DMS153 (cell line): ENCODE results near the gene CERT1.

ENCODE experiments used
- DNase-seq: peaks from one replicate; lab custom pipeline; 2025; lab: John Stamatoyannopoulos, UW

Gene CERT1

DNA sequence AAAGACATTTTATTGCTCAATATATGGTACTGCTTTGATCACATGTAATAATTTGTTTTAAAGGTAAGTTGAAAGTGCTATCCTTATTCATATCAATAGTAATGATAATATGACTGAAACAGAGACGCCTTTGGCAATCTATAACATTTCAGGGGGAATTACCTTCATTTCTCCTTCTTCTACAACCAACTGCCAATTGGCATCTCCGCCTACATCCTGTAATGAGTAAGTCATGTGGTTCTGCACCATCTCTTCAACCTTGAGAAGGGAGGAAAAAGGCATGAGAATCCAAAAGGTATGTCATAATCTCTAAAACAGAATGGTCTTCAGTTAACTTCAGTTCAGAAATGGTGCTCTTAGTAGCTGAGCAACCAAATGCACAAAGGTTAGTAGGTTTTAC lies 122.0 kb downstream of the CERT1 start:
- DNase-seq = no peak

DNA sequence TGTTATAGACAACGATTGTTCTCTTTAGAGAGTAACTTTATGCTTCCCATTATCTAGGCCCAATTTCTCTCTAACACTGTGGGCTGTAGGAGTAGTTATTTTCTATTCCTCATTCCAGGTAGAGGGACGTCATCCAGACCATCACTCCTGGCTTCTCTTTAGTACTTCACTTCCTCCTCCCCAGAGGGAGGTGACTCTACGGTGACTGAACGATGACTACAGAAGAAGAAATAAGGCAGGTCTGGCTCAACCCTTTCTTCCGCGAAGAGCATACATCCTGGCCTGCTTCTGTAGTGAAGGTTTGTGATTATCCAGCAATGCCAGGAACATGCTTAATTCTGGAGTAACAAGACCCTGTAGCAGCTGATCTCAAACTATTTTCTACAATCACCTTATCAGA lies 123.6 kb downstream of the CERT1 start:
- DNase-seq = no peak

DNA sequence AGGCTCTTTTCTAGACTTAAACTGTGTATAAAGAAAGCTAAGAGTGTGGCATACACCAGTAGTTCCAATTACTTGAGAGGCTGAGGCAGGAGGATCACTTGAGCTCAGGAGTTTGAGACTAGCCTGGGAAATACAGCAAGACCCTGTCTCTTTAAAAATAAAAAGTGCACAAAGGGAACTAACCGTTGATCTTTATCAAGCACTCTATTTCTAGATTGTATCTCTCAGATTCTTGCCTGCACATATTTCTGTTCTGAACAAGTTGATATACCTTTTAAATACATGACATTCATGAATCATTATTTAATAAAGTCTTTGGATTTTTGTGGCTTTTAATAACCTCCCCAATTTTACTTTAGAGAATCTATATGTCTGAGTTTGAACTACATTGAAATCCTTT lies 127.2 kb downstream of the CERT1 start:
- DNase-seq = no peak

DNA sequence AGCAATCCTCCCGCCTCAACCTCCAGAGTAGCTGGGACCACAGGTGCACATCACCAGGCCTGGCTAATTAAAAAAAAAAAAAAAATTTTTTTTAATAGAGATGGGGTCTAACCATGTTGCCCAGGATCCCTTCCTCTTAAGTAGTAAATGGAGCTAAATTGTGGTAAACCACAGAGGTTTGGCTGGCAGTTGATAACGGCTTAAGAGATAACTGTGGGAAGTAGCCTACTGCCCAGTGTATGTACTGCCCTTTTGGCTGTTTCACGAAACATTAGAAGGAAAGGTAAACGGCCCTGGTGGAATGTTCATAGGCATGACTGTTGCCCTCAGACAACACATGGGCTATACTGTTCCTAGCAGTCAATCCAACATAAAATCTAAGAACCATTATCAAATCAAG lies 130.0 kb downstream of the CERT1 start:
- DNase-seq = no peak

DNA sequence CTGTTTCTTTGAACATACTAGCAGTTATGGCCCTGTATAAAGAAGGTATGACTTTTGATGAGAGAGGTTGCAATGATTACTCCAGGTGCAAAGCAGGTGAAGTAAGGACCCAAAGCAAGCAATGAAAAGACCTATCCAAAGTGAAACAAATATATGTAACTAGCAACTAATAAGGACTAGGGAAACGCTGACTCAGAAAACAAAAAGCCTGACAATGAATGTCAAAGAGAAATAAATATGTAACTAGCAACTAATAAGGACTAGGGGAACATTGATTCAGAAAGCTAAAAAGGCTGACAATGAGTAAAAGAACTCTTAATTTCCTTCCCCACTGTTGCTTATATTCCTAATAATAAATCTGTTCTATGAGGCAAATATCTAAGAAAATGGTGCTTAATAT lies 131.3 kb downstream of the CERT1 start:
- DNase-seq = no peak

DNA sequence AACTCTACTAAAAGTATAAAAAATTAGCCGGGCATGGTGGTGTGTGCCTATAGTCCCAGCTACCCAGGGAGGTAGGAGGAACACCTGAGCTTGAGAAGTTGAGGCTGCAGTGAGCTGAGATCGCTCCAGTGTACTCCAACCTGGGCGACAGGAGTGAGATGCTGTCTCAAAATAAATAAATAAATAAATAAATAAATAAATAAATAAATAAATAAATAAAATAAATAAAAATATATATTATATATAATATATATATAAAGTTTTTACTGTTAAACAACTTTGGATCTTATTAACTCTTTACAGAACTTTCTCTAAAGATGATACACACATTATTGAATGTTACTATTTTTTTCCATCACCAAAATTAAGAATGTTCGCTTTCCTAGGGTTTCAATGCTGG lies 136.0 kb downstream of the CERT1 start:
- DNase-seq = no peak

DNA sequence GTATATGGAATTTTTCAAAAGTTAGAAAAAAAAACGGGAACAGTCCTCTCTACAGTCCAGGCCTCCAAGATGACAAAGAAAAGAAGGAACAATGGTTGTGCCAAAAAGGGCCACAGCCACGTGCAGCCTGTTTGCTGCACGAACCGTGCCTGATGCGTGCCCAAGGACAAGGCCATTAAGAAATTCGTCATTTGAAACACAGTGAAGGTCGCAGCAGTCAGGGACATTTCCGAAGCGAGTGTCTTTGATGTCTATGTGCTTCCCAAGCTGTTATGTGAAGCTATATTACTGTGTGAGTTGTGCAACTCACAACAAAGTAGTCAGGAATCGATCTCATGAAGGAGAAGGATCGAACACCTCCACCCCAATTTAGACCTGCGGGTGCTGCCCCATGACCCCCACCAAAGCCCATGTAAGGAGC lies 137.0 kb downstream of the CERT1 start:
- DNase-seq = no peak

DNA sequence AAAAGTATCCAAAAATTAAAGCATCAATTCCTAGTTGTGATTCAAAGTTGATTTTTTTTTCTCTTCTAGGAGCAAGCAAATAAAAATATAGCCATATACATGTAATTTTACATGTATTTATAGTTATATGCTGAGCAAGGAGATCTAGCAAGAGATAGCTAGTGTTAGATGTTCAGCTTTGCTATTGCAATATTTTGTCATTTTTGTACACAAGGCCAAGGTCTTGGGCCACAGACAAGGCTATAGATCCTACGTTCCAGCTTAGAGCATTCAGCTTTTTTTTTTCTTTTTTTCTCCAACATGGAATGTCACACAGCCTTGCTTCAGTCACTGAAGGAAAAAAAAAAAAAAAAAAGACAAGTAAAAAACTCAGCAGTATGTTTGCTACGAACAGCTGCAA lies 137.6 kb downstream of the CERT1 start:
- DNase-seq = no peak

DNA sequence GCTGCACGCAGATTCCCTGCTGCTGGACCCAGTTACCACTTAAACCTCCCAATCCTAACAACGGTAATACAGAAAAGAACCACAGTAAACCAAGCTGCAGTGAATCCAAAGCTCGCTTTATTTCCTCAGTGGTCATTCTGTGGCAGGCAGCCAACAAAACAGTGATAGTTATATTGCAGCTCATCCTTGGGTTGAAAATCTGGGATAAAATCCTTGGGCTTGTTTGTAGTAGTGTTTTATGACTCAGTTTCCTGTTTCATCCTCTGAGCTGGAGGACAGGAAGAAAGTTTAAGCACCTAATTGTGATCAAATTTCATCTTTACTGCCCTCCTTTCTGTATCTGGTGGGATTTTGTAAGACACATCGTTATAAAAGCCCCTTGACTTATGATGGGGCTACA lies 143.0 kb downstream of the CERT1 start:
- no peak for DNase-seq

DNA sequence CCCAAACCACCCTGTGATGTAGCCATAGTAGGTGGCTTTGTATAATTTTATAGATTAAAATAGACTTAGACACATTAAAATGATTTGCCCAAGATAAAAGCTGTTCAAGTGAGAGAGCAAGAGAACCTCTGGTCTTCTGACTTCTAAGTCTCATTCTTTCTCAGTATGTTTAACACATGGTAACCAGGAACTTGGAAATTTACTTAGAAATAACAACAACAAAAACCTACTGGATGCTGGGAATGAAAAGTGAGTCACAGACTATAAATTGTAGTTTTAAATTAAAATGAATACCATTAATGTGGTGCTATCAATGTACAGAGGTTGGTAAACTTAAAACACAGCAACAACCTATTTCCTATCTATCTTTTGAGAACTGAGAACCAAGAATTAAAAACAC lies 144.0 kb downstream of the CERT1 start:
- no peak for DNase-seq

DNA sequence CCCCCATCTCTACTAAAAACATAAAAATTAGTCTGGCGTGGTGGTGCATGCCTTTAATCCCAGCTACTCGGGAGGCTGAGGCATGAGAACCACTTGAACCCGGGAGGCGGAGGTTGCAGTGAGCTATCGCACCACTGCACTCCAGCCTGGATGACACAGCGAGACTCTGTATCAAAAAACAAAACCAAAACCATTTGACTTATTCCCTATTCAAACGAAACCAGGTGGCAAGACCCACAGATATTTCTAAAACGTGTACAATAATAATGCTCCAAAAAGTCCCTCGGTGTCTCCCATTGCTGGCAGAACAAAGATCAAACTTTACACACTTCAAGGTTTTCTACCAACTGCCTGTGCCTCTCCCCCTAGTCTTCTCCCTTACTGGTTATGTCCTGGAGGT lies 144.6 kb downstream of the CERT1 start:
- DNase-seq = no peak

DNA sequence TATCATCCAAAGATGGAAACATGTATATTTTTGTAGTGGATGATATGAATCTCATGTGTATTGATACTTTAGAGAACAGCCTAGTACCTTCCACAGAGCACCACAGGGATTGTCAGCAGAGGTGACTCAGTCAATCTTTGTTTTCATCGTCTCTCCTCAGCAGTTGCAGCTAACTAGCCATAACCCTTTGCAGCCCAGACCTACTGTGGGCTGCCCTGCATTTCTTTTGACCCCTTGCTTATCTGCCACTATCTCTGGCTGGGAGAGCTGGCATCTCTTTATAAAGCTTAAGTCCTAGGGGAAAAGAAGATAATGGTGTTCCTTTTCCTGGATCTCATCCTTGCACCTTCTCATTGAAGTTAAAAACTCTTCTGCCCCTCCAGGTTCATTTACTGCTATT lies 145.7 kb downstream of the CERT1 start:
- DNase-seq = no peak

DNA sequence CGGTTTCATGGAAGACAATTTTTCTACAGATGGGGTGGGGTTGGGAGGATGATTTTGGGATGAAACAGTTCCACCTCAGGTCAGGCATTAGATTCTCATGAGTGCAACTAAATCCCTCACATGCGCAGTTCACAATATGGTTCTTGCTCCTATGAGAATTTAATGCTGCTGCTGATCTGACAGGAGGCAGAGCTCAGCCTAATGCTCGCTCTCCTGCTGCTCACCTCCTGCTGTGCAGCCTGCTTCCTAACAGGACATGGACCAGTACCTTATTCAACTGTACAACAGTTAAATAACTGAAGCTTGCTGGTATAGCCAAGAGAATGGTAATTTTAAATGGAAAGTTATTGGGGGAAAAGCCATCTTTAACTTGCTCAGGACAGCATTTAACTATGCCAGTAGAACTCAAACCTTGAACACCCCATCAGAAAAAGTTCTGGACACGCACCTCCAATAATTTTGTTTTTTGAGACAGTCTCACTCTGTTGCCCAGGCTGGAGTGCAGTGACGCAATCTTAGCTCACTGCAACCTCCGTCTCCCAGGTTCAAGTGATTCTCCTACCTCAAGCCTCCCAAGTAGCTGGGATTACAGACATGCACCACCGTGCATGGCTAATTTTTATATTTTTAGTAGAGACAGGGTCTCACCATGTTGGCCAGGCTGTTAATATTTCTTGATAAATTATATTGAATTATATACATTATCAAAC lies 146.7 kb downstream of the CERT1 start:
- DNase-seq = no peak

DNA sequence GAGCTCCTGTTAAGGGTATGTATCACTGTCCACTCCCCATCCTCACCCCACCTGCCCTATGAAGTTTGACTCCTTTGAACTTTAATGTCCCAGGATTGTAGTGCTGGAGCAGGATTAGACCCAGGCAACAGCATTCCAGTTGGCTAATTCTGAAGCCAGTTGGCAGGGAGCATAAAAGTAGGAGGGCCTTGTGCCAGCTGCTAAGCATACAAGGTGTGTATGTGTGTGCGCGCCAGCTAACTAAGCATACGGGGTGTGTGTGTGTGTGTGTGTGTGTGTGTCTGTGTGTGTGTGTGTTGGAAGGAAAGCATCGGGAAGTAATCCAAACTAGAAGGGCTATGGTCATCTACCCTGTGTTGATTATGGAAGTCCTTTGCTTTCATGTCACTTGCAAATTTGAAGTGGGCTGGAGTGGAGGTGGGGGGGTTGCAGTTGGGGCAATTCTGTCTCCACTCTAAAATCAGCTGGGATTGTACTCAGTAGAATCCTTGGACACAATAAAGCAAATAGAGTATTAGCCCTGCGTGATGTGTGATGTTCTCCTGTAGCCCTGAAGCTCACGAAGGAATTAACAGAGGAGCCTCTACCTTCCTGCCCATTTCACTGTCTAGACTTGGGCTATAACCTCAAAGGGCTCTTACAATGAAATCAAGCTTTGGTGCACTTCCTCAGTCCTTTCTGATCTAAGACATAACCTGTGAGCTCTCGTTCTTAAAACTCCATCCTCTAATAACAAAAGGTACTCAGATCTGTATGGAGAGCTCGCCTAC lies 147.5 kb downstream of the CERT1 start:
- no peak for DNase-seq

DNA sequence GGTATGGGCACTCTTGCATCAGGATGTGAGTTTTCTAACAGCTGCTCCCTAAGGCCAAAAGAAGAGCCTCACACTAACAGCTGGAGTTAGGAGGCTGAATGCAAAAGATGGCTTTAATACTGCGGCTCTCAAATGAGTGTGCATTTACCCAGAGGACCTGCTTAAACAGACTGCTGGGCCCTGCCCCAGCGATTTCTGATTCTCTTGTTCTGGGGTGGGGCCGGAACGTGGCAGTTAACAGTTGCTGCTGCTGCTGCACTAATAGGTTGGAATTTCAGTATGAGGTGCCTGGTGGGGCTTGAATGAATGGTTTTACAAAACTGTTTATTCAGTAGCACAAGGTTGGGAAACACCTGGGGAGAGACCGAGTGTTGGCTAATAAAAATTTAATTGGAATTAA lies 148.3 kb downstream of the CERT1 start:
- no peak for DNase-seq

DNA sequence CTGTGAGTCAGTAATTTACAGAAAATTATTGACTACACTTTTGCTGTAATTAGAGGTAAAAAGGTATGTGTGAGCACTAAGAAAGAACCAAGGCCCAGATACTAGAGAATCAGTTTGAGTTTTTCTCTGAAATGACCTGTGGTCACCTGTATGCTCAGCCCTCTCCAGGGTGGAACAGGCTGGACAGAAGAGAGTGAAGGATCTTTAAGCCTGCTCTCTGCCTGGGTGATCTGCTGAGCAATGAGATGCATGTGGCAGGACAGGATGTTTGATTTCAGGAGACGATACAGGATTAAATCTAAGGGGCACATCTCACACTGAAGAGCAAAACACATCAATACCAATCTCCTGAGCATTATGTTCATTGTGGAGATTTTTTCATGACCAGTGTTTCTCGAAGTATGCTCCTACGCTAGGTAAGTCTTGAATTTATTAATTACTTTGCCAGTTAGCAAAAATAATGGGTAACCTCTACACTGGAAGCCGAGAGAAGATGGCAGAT lies 148.9 kb downstream of the CERT1 start:
- DNase-seq = no peak

DNA sequence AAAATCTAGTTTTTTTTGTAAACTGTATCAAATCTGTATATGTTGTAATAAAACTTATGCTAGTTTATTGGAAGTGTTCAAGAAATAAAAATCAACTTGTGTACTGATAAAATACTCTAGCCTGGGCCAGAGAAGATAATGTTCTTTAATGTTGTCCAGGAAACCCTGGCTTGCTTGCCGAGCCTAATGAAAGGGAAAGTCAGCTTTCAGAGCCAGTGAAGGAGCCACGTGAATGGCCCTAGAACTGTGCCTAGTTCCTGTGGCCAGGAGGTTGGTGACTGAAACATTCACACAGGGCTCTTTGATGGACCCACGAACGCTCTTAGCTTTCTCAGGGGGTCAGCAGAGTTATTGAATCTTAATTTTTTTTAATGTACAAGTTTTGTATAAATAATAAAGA lies 150.1 kb downstream of the CERT1 start:
- no peak for DNase-seq

DNA sequence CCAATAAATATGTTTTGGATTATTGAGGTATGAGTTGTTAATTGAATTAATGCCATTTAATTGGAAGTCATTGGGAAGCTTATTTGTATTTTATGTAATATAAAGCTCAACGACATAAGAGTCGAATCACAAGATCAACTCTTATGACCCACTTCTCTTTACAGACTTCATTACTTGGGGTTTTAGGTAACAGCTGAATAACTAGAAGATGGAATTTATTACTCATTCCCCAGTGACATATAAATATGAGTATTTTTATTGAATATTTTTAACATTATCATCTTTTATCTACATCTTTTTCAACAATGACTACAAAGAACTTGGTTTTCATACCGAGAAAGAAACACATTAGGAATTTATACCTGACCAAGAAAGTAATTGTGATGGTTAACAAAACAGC lies 153.3 kb downstream of the CERT1 start:
- no peak for DNase-seq

DNA sequence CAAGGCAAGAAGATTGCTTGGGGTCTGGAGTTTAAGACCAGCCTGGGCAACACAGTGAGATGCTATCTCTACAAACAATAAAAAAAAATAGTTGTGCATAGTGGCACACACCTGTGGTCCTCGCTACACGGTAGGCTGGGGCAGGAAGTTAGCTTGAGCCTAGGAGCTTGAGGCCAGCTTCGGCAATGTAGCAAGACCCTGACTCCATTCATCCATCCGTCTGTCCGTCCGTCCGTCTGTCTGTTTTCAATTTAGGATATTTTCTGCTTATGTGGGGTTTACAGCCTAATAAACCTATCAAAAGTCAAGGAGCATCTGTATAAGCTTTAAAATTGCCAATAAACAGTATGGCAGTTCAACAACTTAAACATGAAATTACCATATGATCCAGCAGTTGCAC lies 154.7 kb downstream of the CERT1 start:
- DNase-seq = no peak

DNA sequence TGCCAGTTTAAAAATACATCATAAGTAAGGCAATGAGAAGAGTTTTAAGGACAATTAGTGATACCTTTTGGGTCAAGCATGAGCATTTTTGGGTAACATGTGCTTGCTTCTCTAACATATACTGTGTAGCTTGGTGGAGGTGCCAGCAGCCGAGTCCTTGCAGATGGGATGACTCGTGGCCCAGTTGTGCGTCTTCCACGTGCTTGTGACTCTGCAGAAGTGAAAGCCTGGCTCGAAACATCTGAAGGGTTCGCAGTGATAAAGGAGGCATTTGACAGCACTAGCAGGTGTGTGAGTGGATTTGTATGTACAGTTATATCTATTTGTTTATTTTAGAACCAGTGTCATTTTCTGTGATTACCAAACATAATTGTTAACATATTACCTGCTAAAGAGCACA lies 156.2 kb downstream of the CERT1 start:
- no peak for DNase-seq

DNA sequence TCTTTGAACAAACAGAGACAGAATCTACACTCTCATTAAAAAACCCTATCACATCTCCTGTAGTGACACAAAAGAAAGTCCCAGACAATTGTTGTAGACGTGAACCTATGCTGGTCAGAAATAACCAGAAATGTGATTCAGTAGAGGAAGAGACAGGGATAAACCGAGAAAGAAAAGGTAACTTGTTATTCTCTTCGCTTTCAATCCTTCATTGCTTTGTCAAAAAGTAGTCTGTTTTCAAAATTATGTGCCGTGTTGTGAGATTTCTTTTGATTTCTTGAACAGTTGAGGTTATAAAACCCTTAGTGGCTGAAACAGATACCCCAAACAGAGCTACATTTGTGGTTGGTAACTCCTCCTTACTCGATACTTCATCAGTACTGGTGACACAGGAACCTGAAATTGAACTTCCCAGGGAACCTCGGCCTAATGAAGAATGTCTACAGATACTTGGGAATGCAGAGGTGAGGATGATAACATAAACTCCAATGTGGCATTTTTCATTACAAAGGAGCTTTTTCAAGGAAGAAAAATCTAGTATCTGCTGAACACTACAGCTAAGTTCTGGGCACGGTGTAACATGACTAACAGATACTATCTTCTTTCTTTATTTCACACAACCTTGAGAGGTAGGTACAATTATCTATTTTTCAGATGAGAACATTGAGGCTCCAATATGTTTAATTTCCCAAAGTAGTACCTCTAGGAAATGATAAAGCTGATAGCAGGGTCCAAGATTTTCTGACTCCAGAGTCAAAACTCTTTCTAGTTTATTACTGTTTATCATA lies 160.1 kb downstream of the CERT1 start:
- DNase-seq = no peak

DNA sequence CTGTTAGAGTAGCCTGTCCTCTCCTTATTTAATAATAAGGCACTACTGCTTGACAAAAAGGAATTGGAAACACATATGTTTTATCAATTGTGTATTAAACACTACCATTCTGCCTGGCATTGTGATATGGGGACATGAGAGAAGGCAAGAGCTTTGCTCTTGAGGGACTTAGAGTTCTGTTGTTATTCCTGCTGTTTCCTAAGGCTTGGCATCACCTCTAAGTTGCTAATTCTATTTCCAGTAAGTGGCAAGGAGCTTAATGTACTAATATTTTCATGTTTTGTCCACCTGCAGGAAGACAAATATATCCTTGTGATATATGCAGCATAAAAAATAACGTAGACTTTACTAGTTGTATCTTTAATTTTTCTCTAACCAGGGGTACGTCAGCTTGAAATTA lies 161.8 kb downstream of the CERT1 start:
- DNase-seq = no peak

DNA sequence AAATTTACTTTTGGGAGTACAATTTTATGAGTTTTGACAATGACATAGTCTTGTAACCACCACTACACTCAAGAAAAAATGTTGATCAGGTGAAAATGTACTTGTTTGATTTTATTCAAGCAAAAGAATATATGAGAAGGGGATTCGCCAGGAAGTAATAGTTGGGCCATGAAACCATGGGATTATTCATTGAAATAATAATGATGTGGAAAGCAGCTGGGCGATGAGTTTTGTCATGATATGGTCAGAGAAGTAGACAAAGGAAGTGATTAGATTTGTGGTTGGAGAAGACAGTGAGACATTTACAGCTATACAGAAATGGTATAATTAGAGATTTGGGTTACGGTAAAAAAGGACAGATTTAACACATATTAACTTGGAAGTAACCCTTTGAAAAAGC lies 163.2 kb downstream of the CERT1 start:
- DNase-seq = no peak
